Activated T-helper 1 cell treated with anti-CD3 and anti-CD28 coated beads, Interleukin-2, amount 50 U/mL, for 16 hours (primary cell): ENCODE measurements around the gene LAIR2.
"Not testable (repeated sequence)": the region's sequence is repeated elsewhere in the genome, so short reads cannot be mapped to it uniquely, and the experiment has no call there.

ENCODE experiments used
- DNase-seq, 2 donors: peaks; one replicate each; pipeline ENCODE4 v3.0.0-alpha.2; 2020; ENCODE audit warnings: low read depth in 1 of 2, low spot score in 1 of 2

The LAIR2 gene

GRCh38 chr19:54464044-54464629 lies 38.5 kb upstream of the LAIR2 start:
- peak; percentile 41 to 66 for DNase-seq

- DNase-seq, result peak; percentile 22 to 51
Observed at GRCh38 chr19:54464630-54465425, 37.8 kb upstream of the LAIR2 start.

GRCh38 chr19:54465426-54466109 lies 37.1 kb upstream of the LAIR2 start:
- no peak for DNase-seq

GRCh38 chr19:54466110-54466480 lies 36.5 kb upstream of the LAIR2 start:
- not testable (repeated sequence) for DNase-seq

- DNase-seq, result no peak
Observed at GRCh38 chr19:54469496-54469934, 33.1 kb upstream of the LAIR2 start.

- DNase-seq, result no peak
Observed at GRCh38 chr19:54470276-54470887, 32.2 kb upstream of the LAIR2 start.

- no peak for DNase-seq
Observed at GRCh38 chr19:54470991-54471782, 31.4 kb upstream of the LAIR2 start.

- DNase-seq, result no peak
Observed at GRCh38 chr19:54473071-54473891, 29.4 kb upstream of the LAIR2 start, which contains the start of gene CDC42EP5. TSS of gene CDC42EP5 (minus strand) at chr19:54473296. CDS start at chr19:54465547, 7,749 bp downstream.

GRCh38 chr19:54473892-54474372 lies 28.7 kb upstream of the LAIR2 start:
- no peak for DNase-seq

- DNase-seq, result no peak
Observed at GRCh38 chr19:54475706-54476105, 26.9 kb upstream of the LAIR2 start.

GRCh38 chr19:54477650-54478049 lies 25.0 kb upstream of the LAIR2 start:
- DNase-seq, result no peak

- DNase-seq, result no peak
Observed at GRCh38 chr19:54478677-54479266, 23.9 kb upstream of the LAIR2 start.

- DNase-seq, result no peak
Observed at GRCh38 chr19:54480051-54480450, 22.6 kb upstream of the LAIR2 start.

- no peak for DNase-seq
Observed at GRCh38 chr19:54481326-54481930, 21.2 kb upstream of the LAIR2 start.

GRCh38 chr19:54482889-54483288 lies 19.7 kb upstream of the LAIR2 start:
- DNase-seq, result no peak

- DNase-seq, result no peak
Observed at GRCh38 chr19:54484451-54484850, 18.2 kb upstream of the LAIR2 start.

GRCh38 chr19:54485851-54486250 lies 16.8 kb upstream of the LAIR2 start:
- no peak for DNase-seq

- DNase-seq, result no peak
Observed at GRCh38 chr19:54489341-54489740, 13.3 kb upstream of the LAIR2 start.

GRCh38 chr19:54489766-54490165 lies 12.9 kb upstream of the LAIR2 start:
- DNase-seq, result no peak
